ENCODE results near the gene ADCK2.
A peak's percentile ranks its signal among the peaks of the same experiment; 100 is the strongest.
"Not testable (repeated sequence)": the region's sequence is repeated elsewhere in the genome, so short reads cannot be mapped to it uniquely, and the experiment has no call there.

The ADCK2 gene

GRCh38 chr7:140649556-140650205 lies 23.1 kb upstream of the ADCK2 start:
- DNase-seq: no peak

GRCh38 chr7:140650367-140650766 lies 22.4 kb upstream of the ADCK2 start:
- no peak for DNase-seq

- no peak for DNase-seq
These were observed 19.2 kb upstream of the ADCK2 start for GRCh38 chr7:140653319-140654108.

- DNase-seq: no peak
These were observed 18.7 kb upstream of the ADCK2 start for GRCh38 chr7:140654109-140654387.

- DNase-seq: no peak
These were observed 18.1 kb upstream of the ADCK2 start for GRCh38 chr7:140654661-140655060.

GRCh38 chr7:140655511-140656408 lies 17.0 kb upstream of the ADCK2 start:
- no peak for DNase-seq

- DNase-seq: no peak
These were observed 15.9 kb upstream of the ADCK2 start for GRCh38 chr7:140656548-140657515.

- DNase-seq: no peak
These were observed 14.9 kb upstream of the ADCK2 start for GRCh38 chr7:140657891-140658290.

- DNase-seq: no peak
These were observed 12.9 kb upstream of the ADCK2 start for GRCh38 chr7:140659856-140660255.

GRCh38 chr7:140661124-140661523 lies 11.6 kb upstream of the ADCK2 start:
- DNase-seq: no peak

- DNase-seq: not testable (repeated sequence)
These were observed 9.8 kb upstream of the ADCK2 start for GRCh38 chr7:140662938-140663337.

- DNase-seq: no peak
These were observed 5.3 kb upstream of the ADCK2 start for GRCh38 chr7:140667476-140667875.

GRCh38 chr7:140668641-140669040 lies 4.1 kb upstream of the ADCK2 start:
- DNase-seq: no peak

GRCh38 chr7:140669352-140669751 lies 3.4 kb upstream of the ADCK2 start:
- no peak for DNase-seq

GRCh38 chr7:140669862-140670261 lies 2.9 kb upstream of the ADCK2 start:
- not testable (repeated sequence) for DNase-seq

- DNase-seq: no peak
These were observed 2.3 kb upstream of the ADCK2 start for GRCh38 chr7:140670343-140670935.

GRCh38 chr7:140671966-140672365 lies 779 bp upstream of the ADCK2 start:
- no peak for DNase-seq

- peak; percentile 62 for DNase-seq
These were observed 473 bp downstream of the ADCK2 start for GRCh38 chr7:140673063-140673773.

GRCh38 chr7:140673774-140674155 lies 1.0 kb downstream of the ADCK2 start:
- no peak for DNase-seq

- no peak for DNase-seq
These were observed 1.6 kb downstream of the ADCK2 start for GRCh38 chr7:140674356-140674800.
